ENCODE results near the gene PALM2AKAP2.
A peak's percentile ranks its signal among the peaks of the same experiment; 100 is the strongest.

The PALM2AKAP2 gene

GRCh38 chr9:109815366-109815947 is 35.5 kb downstream of the PALM2AKAP2 start:
- TF ChIP-seq CREB5 (CRISPR knock-in tag; IDR thresholded peaks at IDR 0.05; ENCODE audit: low read depth) (no peak), ZC3H10 (CRISPR knock-in tag; IDR thresholded peaks at IDR 0.05) (no peak), TOX (CRISPR knock-in tag; IDR thresholded peaks at IDR 0.05; ENCODE audit: borderline replicate concordance) (peak; percentile 32; the same call in 1 of the 2 replicates), ZFP3 (CRISPR knock-in tag; IDR thresholded peaks at IDR 0.05) (0 out of 2 replicates have a peak, but pooled peaks have one; percentile 5), RARB (CRISPR knock-in tag; IDR thresholded peaks at IDR 0.05) (no peak)
- TF ChIP-seq, protein P1, sequence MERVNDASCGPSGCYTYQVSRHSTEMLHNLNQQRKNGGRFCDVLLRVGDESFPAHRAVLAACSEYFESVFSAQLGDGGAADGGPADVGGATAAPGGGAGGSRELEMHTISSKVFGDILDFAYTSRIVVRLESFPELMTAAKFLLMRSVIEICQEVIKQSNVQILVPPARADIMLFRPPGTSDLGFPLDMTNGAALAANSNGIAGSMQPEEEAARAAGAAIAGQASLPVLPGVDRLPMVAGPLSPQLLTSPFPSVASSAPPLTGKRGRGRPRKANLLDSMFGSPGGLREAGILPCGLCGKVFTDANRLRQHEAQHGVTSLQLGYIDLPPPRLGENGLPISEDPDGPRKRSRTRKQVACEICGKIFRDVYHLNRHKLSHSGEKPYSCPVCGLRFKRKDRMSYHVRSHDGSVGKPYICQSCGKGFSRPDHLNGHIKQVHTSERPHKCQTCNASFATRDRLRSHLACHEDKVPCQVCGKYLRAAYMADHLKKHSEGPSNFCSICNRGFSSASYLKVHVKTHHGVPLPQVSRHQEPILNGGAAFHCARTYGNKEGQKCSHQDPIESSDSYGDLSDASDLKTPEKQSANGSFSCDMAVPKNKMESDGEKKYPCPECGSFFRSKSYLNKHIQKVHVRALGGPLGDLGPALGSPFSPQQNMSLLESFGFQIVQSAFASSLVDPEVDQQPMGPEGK (CRISPR knock-in tag; IDR thresholded peaks at IDR 0.05; ENCODE audit: borderline replicate concordance), result no peak
- ATAC-seq, result peak; percentile 44

GRCh38 chr9:109816490-109816889 is 36.5 kb downstream of the PALM2AKAP2 start:
- TF ChIP-seq CREB5 (CRISPR knock-in tag; IDR thresholded peaks at IDR 0.05; ENCODE audit: low read depth), result no peak
- peak; percentile 75 for ATAC-seq

DNA sequence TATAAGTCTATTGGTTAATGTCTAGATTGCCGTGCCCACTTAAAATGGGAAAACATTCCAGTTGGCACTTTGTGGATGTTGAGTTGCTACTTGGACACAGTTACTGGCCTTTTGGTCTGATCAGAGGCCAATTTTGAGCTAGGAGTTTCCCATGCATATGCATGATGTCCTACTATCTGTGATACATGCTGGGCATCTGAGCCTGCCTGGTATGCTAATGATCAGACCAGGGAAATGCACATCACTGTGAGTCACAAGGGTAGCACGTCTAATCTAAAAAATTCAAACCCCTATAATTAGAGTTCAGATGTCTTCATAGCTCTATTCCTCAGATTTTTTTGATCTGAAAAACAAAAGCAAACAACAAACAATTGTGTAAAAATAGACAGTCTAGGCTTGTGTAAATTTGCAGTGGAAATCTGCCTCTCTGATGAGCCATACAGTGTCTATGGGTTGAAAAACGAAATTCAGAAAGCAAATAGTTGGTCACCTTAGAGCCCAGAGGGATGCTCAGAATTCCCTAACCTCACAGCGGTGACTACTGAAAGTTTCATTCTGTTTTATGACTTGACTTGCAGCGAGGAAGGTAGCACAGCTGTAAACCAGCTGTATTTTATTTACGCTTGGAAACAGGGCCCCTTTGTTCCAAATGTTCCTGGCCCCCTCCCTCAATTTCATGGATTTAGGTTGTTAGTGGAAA is 37.3 kb downstream of the PALM2AKAP2 start:
- ATAC-seq, result peak; percentile 28
- TF ChIP-seq CREB5 (CRISPR knock-in tag; IDR thresholded peaks at IDR 0.05; ENCODE audit: low read depth) (no peak), CSDC2 (CRISPR knock-in tag; IDR thresholded peaks at IDR 0.05) (no peak), TCF4 (CRISPR knock-in tag; IDR thresholded peaks at IDR 0.05; ENCODE audit: borderline replicate concordance) (no peak), TOX (CRISPR knock-in tag; IDR thresholded peaks at IDR 0.05; ENCODE audit: borderline replicate concordance) (no peak), ZFP30 (CRISPR knock-in tag; IDR thresholded peaks at IDR 0.05) (no peak), ISL1 (CRISPR knock-in tag; IDR thresholded peaks at IDR 0.05) (no peak), CSRNP3 (CRISPR knock-in tag; IDR thresholded peaks at IDR 0.05) (no peak), OSR1 (CRISPR knock-in tag; IDR thresholded peaks at IDR 0.05) (no peak), ARNTL (CRISPR knock-in tag; IDR thresholded peaks at IDR 0.05; ENCODE audit: borderline replicate concordance, low read depth) (no peak), ZC3H10 (CRISPR knock-in tag; IDR thresholded peaks at IDR 0.05) (no peak), TSHZ2 (CRISPR knock-in tag; IDR thresholded peaks at IDR 0.05) (no peak), ZNF8 (CRISPR knock-in tag; IDR thresholded peaks at IDR 0.05) (no peak), RARB (CRISPR knock-in tag; IDR thresholded peaks at IDR 0.05) (no peak), ESRRG (CRISPR knock-in tag; IDR thresholded peaks at IDR 0.05) (no peak), ZNF565 (CRISPR knock-in tag; conservative IDR thresholded peaks at IDR 0.05; ENCODE audit: low read depth) (no peak)
- TF ChIP-seq, protein P1 (CRISPR knock-in tag; IDR thresholded peaks at IDR 0.05; ENCODE audit: borderline replicate concordance), result no peak

Data from SK-N-SH treated with all-trans-retinoic acid at 6 μM for 48 hours (cell line).